Measurements from ENCODE around the gene MARCOL.

DNA sequence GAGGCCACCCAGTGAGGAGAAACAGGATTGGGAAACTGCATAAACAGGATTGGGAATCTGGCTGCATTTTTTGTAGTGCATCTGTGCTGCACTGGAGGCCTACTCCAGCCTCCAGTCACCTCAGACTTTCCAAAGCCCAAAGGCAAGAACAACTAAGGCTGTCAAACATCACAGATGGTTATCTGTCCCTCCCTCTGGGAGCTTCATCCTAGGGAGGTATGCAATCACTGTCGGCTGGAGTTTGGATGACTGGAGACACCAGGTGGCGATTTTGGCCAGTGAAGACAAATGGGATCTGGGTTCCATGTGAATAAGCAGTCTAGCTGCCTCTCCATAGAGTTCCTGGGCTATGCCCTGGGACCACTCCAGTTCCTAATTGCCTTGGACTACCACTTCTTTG lies 21.0 kb downstream of the MARCOL start:
- TF ChIP-seq, protein P1, sequence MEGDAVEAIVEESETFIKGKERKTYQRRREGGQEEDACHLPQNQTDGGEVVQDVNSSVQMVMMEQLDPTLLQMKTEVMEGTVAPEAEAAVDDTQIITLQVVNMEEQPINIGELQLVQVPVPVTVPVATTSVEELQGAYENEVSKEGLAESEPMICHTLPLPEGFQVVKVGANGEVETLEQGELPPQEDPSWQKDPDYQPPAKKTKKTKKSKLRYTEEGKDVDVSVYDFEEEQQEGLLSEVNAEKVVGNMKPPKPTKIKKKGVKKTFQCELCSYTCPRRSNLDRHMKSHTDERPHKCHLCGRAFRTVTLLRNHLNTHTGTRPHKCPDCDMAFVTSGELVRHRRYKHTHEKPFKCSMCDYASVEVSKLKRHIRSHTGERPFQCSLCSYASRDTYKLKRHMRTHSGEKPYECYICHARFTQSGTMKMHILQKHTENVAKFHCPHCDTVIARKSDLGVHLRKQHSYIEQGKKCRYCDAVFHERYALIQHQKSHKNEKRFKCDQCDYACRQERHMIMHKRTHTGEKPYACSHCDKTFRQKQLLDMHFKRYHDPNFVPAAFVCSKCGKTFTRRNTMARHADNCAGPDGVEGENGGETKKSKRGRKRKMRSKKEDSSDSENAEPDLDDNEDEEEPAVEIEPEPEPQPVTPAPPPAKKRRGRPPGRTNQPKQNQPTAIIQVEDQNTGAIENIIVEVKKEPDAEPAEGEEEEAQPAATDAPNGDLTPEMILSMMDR (IDR thresholded peaks at IDR 0.05 in 4 of 5, conservative IDR thresholded peaks at IDR 0.05 in 1 of 5): no peak
- no peak for TF ChIP-seq POLR2A (IDR thresholded peaks at IDR 0.05)

All from gastrocnemius medialis (tissue), 4 donors.